OCI-LY1 (cell line): ENCODE measurements around the gene NAA40.

Experiments used
- H2AFZ ChIP-seq: fragments of 200-600 bp; sonication (generic), shearing (Covaris generic); 2 replicates; pipeline ENCODE4 v1.6.0; 2014; ENCODE audit warnings: antibody characterized with exemption, mild to moderate bottlenecking, low read length
- H3F3A ChIP-seq: fragments of 200-600 bp; sonication (generic), shearing (Covaris generic); 2 replicates; pipeline ENCODE4 v1.6.0; 2014; ENCODE audit warnings: mild to moderate bottlenecking, antibody characterized with exemption, low read length, moderate library complexity; ENCODE audit not compliant: insufficient read depth
- H3K27ac ChIP-seq: fragments of 200-600 bp; sonication (generic); 2 replicates; pipeline ENCODE4 v1.5.1; 2014; ENCODE audit warnings: low read length, mixed run types, mild to moderate bottlenecking, low read depth; ENCODE audit not compliant: poor library complexity, severe bottlenecking
- H3K27me3 ChIP-seq: fragments of 200-600 bp; sonication (generic); 2 replicates; pipeline ENCODE4 v1.6.0; 2014; ENCODE audit warnings: antibody characterized with exemption, mild to moderate bottlenecking, low read length, moderate library complexity; ENCODE audit not compliant: insufficient read depth
- H3K36me3 ChIP-seq: fragments of 200-600 bp; sonication (generic); 2 replicates; pipeline ENCODE4 v1.6.1; 2014; ENCODE audit warnings: mild to moderate bottlenecking, antibody characterized with exemption, low read length, moderate library complexity, mixed read lengths; ENCODE audit not compliant: insufficient read depth
- H3K4me1 ChIP-seq: fragments of 200-600 bp; sonication (generic); 2 replicates; pipeline ENCODE4 v1.5.1; 2014; ENCODE audit warnings: mild to moderate bottlenecking, low read length, moderate library complexity; ENCODE audit not compliant: insufficient read depth, severe bottlenecking
- H3K4me2 ChIP-seq: fragments of 200-600 bp; sonication (generic), shearing (Covaris generic); 2 replicates; pipeline ENCODE4 v1.6.1; 2014; ENCODE audit warnings: low read length
- H3K4me3 ChIP-seq: fragments of 200-600 bp; sonication (generic); 2 replicates; pipeline ENCODE4 v1.5.1; 2014; ENCODE audit warnings: low read length, low read depth, mild to moderate bottlenecking, mixed read lengths; ENCODE audit not compliant: poor library complexity, severe bottlenecking
- H3K79me2 ChIP-seq: fragments of 200-600 bp; shearing (Covaris generic); 2 replicates; pipeline ENCODE4 v1.6.1; 2016; ENCODE audit warnings: mixed run types, low read length, mixed read lengths; ENCODE audit not compliant: insufficient read depth
- H3K9ac ChIP-seq: fragments of 200-600 bp; sonication (generic), shearing (Covaris generic); 2 replicates; pipeline ENCODE4 v1.6.1; 2014; ENCODE audit warnings: mild to moderate bottlenecking, low read length, mixed read lengths
- H3K9me2 ChIP-seq: fragments of 200-600 bp; sonication (generic), shearing (Covaris generic); 2 replicates; pipeline ENCODE4 v1.6.1; 2014; ENCODE audit warnings: low read depth, mild to moderate bottlenecking, low read length, mixed read lengths
- H3K9me3 ChIP-seq: fragments of 200-600 bp; shearing (Covaris generic); 2 replicates; pipeline ENCODE4 v1.6.1; 2014; ENCODE audit warnings: low read length, mixed read lengths
- H4K20me1 ChIP-seq: fragments of 200-600 bp; sonication (generic), shearing (Covaris generic); 2 replicates; pipeline ENCODE4 v1.6.0; 2016; ENCODE audit warnings: mild to moderate bottlenecking, low read length; ENCODE audit not compliant: insufficient read depth
- CTCF ChIP-seq: fragments of 200-600 bp; sonication (generic), shearing (Covaris generic); IDR thresholded peaks from 2 replicates; pipeline ENCODE4 v1.5.1; 2017; ENCODE audit warnings: mild to moderate bottlenecking, antibody characterized with exemption, low read length, moderate library complexity, mixed read lengths
- EZH2 ChIP-seq: fragments of 200-600 bp; sonication (generic), shearing (Covaris generic); IDR thresholded peaks from 2 replicates; pipeline ENCODE4 v1.8.0; 2017; ENCODE audit warnings: borderline replicate concordance, mixed run types, mild to moderate bottlenecking, antibody characterized with exemption, low read length, moderate library complexity, mixed read lengths

Gene NAA40

GRCh38 chr11:63978551-63979239 is 39.9 kb downstream of the NAA40 start:
- peaks cover 3% of the 10 kb centered on the region; the same call in 1 of the 2 replicates for H3K36me3 ChIP-seq
- H2AFZ ChIP-seq = no peak overlapping the region
- H3K4me3 ChIP-seq = no peak overlapping the region
- no peaks in the 10 kb centered on the region for H3K9me3 ChIP-seq
- H3K4me1 ChIP-seq = peaks cover 32% of the 10 kb centered on the region
- TF ChIP-seq EZH2 = no peak
- H3F3A ChIP-seq = no peaks in the 10 kb centered on the region
- H3K27me3 ChIP-seq = no peaks in the 10 kb centered on the region
- H3K9me2 ChIP-seq = no peaks in the 10 kb centered on the region
- H3K9ac ChIP-seq = no peak overlapping the region
- no peak overlapping the region for H3K27ac ChIP-seq
- H4K20me1 ChIP-seq = no peaks in the 10 kb centered on the region
- no peak overlapping the region for H3K4me2 ChIP-seq
- H3K79me2 ChIP-seq = peaks cover 11% of the 10 kb centered on the region; the same call in 1 of the 2 replicates

GRCh38 chr11:63979426-63979825 is 40.6 kb downstream of the NAA40 start:
- H3K9me2 ChIP-seq = no peaks in the 10 kb centered on the region
- no peak overlapping the region for H3K27ac ChIP-seq
- no peak overlapping the region for H3K4me3 ChIP-seq
- peaks cover 32% of the 10 kb centered on the region for H3K4me1 ChIP-seq
- H4K20me1 ChIP-seq = no peaks in the 10 kb centered on the region
- no peak overlapping the region for H3K9ac ChIP-seq
- H3K9me3 ChIP-seq = no peaks in the 10 kb centered on the region
- H3F3A ChIP-seq = no peaks in the 10 kb centered on the region
- H3K36me3 ChIP-seq = peaks cover 3% of the 10 kb centered on the region; the same call in 1 of the 2 replicates
- peaks cover 11% of the 10 kb centered on the region; the same call in 1 of the 2 replicates for H3K79me2 ChIP-seq
- H2AFZ ChIP-seq = no peak overlapping the region
- TF ChIP-seq EZH2 = no peak
- no peak for TF ChIP-seq CTCF
- no peak overlapping the region for H3K4me2 ChIP-seq
- H3K27me3 ChIP-seq = no peaks in the 10 kb centered on the region

GRCh38 chr11:63985812-63986155 is 47.0 kb downstream of the NAA40 start:
- Histone ChIP-seq H3K27ac (peak overlapping the region; percentile 61), H3K4me1 (peaks cover 38% of the 10 kb centered on the region), H4K20me1 (no peaks in the 10 kb centered on the region), H3K9ac (peak overlapping the region; percentile 98), H3K4me3 (peak overlapping the region; percentile 97), H2AFZ (peak overlapping the region; percentile 5; the same call in 1 of the 2 replicates), H3K4me2 (peak overlapping the region; percentile 93), H3F3A (no peaks in the 10 kb centered on the region), H3K36me3 (peaks cover 23% of the 10 kb centered on the region), H3K79me2 (0 out of 2 replicates have a peak, but pooled peaks cover 10% of the 10 kb centered on the region), H3K27me3 (no peaks in the 10 kb centered on the region), H3K9me3 (no peaks in the 10 kb centered on the region), H3K9me2 (no peaks in the 10 kb centered on the region)
- TF ChIP-seq CTCF (no peak), EZH2 (no peak)
